Fibroblast of peridontal ligament (primary cell): ENCODE results near the gene CHD9NB.
"Not testable (repeated sequence)": the region's sequence is repeated elsewhere in the genome, so short reads cannot be mapped to it uniquely, and the experiment has no call there.

Experiments
- DNase-seq: peaks from one replicate; pipeline ENCODE4 v3.0.0-alpha.2; 2010; ENCODE audit errors: extremely low read depth

Gene CHD9NB

GRCh38 chr16:53083119-53083518 lies 30.4 kb upstream of the CHD9NB start:
- no peak for DNase-seq

DNA sequence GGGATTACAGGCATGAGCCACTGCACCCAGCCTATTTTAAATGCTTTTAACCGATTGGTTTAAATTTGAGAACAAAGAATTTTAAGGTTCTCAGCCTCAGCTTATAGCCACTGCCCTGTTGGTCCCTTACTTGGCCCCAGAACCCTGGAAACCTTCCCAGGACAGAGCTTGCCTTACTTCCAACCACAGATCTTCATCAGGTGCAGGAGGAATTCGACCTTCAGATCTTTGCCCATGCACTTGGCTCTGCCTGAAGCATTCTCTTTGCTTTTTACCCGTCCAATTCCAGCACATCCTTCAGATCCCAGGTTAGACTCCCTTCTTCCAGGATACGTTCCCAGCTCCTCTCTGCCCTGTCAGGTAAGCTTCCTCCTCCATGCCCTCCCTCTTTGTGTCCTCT lies 29.8 kb upstream of the CHD9NB start:
- DNase-seq: no peak

- DNase-seq: no peak
These were observed 29.1 kb upstream of the CHD9NB start for GRCh38 chr16:53081686-53082407.

DNA sequence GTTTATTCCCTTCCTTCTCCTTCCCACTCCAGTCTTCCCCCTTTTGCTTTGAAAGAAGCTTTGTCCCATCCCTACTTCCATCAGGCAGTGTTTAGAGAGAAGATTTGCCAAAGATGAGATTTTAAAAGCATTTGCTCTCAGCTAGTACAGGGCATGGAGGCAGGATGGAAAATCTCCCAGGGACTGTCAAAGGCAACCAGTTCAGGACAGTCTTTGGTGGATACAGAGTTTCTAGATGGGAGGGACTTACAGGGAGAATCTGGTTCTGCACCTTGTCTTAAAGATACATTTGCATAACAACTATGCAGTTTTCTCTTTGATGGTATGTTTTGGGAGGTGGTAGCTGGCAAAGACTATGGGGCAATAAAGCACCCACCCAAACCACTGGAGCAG lies 28.3 kb upstream of the CHD9NB start:
- no peak for DNase-seq

DNA sequence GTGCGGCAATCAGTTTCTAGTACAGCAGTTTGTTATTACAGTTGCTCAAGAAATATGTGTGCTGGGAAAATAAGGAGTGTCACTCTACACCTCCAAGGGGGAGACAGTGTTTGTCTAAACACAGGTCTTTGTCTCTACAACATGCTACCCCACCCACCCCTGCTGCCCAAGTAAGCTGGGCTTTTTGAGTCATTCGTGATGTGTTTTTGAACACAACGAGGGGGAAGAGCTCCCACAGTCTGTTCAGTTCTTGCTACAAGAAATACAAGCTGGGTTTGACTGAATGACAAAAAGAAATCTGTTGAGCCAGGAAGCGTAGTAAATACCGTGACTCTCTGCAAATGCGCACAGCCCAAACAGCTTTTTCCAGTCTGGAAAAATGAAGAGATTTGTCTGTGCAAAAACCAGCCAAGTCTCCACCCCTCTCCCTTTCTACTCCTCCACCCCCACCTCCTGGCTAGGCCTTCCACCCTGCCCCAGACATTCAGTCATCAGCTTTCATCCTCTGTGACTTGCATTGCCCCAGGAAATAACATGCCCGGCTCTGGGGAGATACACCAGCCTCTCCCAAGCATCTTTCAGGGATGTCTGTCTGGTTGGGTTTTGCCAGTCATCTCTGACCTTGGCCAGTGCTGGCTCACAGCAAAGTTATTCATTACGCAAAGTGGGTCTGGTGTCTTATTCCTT lies 27.8 kb upstream of the CHD9NB start:
- DNase-seq: peak; percentile 87

- no peak for DNase-seq
These were observed 26.2 kb upstream of the CHD9NB start for GRCh38 chr16:53078765-53079485.

DNA sequence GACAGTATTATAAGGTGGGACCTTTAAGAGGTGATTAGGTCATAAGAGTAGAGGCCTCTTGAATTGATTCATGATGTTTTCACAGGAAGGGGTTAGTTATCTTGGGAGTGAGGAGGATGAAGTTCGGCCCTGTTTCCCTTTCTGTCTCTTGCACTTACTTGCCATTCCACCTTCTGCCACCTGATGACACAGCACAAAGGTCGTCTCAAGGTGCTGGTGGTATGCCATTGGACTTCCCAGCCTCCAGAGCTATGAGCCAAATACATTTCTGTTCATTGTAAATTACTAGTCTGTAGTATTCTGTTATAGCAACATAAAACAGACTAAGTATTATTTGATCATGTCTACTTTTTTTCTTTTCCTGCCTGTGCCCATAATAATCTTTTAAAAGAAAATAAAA lies 25.6 kb upstream of the CHD9NB start:
- DNase-seq: no peak

DNA sequence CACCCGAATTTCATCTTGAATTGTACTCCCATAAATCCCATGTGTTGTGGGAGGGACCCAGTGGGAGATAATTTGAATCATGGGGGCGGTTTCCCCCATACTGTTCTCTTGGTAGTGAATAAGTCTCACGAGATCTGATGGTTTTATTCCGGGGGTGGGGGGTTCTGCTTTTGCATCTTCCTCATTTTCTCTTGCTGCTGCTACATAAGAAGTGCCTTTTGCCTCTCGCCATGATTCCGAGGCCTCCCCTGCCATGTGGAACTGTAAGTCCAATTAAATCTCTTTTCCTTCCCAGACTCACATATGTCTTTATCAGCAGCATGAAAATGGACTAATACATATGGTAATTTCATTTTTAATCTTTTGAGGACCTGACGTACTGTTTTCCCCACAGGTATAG lies 22.8 kb upstream of the CHD9NB start:
- DNase-seq: not testable (repeated sequence)

DNA sequence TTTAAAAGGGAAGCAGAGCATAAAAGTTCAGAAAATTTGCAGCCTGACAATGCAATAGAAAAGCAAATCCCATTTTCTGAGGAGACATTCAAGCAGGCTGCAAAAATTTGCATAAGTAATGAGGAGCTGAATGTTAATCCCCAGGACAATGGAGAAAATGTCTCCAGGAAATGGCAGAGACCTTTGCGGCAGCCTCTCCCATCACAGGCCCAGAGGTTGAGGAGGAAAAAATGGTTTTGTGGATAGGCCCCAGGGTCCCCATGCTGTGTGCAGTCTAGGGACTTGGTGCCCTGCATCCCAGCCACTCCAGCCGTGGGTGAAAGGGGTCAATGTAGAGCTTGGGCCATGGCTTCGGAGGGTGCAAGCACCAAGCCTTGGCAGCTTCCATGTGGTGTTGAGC lies 21.6 kb upstream of the CHD9NB start:
- not testable (repeated sequence) for DNase-seq

DNA sequence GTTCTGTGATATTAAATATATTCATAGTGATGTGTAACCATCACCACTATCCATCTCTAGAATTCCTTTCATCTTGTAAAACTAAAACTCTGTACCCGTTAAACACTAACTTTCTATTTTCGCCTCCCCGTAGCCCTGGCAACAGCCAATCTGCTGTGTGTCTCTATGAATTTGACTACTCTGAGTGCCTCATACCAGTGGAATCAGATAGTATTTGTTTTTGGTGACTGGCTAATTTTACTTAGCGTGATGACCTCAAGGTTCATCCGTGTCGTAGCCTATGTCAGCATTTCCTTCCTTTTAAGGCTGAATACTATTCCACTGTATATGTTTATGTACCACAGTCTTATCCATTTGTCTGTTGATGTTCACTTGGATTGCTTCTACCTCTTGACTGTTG lies 20.3 kb upstream of the CHD9NB start:
- no peak for DNase-seq

DNA sequence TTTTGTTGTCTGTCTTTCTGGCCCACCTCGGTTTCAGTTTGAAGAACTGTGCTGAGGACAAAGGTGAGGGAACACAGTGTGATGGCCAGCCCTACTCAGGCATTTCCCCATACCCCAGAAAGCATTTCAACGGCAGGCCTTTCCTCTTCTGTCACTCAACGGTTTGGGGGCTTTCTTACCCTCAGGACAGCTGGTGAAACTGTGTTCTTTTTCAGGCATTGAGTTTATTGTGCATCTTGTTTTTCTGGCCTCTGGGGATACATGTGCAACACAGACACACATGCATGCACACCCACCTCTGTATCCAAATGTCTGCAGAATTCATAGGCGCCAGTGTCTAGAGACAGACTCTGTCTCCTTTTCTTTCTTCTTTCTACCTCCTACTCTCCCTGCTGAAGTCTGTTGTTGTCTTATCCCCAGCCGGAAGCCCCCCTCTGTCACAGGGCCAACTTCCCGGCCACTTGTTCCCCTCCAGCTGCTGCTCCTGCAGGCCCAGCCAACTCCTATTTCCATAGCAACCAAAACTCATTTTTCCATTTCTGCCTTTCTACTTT lies 19.1 kb upstream of the CHD9NB start:
- DNase-seq: no peak

DNA sequence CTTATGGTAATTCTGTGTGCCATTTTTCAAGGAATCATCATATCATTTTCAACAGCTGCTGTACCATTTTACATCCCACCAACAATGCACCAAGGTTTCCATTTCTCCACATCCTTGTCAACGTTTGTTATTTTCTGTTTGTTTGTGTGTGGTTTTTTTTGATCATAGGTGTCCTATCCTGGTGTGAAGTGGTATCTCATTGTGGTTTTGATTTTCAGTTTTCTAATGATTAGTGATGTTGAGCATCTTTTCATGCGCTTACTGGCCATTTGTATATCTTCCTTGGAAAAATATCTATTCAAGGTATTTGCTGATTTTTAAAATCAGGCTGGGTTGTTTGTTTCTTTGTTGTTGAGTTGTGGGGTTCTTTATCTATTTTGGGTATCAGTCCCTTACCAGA lies 17.1 kb upstream of the CHD9NB start:
- DNase-seq: no peak

DNA sequence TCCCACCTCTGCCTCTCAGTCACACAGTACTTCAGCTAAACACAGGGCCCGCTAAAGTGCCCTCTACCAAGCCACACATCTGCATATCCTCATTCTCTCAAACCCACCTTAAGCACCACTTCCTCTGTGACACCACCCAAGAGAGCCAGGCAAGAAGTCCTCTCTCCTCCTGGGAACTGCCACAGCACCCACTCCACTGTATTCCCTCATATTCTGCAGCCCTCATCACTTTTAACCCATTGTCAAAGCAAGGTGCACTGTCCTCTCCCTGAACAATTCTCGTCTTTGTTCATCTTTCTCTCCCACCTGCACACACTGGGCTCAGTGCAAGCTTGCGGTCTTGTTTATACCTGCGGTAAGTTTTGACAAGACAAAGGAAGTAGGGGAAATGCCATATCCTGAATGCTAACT lies 15.7 kb upstream of the CHD9NB start:
- no peak for DNase-seq

- no peak for DNase-seq
These were observed 15.0 kb upstream of the CHD9NB start for GRCh38 chr16:53067675-53068074.

- peak; percentile 24 for DNase-seq
These were observed 12.9 kb upstream of the CHD9NB start for GRCh38 chr16:53065461-53066061.

DNA sequence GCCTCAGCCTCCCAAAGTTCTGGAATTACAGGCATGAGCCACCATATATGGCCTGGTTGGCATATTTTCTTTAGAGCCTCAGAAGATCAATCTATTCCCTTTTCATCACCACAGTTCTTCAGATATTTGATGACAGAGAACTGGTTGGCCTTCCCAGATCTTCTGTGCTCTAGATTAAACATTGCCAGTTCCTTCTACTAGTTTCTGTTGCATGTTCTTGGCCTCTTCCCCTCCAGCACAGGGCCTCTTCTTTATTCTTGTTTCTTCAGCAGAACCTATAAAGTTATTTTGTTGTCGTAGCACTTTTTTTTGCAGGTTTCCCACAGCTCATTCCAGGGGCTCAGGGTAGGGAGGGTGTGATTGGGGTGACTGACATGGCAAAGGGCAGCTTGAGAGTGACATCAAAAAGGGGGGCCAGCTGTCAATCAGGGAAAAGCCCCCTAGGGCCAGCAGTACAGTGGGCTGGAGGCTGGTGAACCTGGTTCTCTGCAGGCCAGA lies 11.4 kb upstream of the CHD9NB start:
- DNase-seq: no peak

- no peak for DNase-seq
These were observed 9.0 kb upstream of the CHD9NB start for GRCh38 chr16:53061701-53062159.

DNA sequence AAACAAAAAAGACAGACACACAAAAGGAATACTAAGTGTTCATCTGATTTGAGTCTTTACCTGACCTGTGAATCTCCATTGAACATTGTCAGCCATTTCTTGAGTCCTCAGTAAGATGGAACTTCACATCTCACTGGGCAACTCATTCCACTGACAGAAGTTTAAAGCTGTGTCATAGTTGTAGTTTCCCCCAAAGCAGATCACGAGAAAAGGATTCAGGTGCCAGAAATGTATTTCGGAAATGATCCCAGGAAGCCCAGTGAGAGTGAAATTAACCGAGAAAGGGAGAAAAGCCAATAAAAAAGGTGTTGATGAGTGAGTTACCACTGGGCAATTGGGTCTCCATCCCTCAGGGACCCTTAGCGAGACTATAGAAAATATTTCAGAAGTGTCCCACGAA lies 8.6 kb upstream of the CHD9NB start:
- no peak for DNase-seq

- DNase-seq: no peak
These were observed 7.0 kb upstream of the CHD9NB start for GRCh38 chr16:53059672-53060071.

DNA sequence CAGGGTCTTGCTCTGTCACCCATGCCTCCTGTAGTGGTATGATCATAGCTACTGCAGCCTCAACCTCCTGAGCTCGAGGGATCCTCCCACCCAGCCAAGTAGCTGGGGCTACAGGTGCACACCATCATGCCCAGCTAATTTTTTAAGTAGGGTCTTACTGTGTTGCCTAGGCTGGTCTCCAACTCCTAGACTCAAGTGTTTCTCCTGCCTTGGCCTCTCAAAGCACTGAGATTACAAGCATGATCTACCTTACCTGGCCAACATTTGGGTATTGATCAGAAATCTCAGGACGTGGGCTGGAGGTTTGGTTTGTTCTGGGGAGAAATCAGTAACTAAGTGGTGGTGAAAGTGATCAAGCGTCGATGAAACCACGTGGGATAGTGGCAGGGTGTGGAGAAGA lies 6.2 kb upstream of the CHD9NB start:
- DNase-seq: no peak

DNA sequence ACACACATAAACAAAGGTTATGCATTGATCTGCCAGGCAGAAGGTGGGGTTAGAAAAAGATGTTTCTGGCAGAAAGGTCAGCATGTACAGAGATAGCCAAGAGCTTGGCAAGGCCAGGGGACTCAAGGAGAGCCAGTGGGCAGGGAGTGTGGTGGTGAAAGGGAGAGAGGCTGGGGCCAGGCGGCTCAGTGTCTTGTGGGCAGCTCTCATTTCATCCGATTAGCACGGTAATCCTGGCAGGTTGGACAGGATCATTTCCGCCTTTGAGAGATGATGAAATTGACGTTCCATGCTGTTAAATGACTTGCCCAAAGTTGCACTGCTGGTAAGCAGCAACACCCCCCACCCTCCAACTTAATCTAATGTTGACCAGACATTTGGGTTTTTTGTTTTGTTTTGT lies 5.7 kb upstream of the CHD9NB start:
- DNase-seq: no peak

- no peak for DNase-seq
These were observed 5.0 kb upstream of the CHD9NB start for GRCh38 chr16:53057658-53058057.
